ENCODE data around the gene OR7G2.

DNA sequence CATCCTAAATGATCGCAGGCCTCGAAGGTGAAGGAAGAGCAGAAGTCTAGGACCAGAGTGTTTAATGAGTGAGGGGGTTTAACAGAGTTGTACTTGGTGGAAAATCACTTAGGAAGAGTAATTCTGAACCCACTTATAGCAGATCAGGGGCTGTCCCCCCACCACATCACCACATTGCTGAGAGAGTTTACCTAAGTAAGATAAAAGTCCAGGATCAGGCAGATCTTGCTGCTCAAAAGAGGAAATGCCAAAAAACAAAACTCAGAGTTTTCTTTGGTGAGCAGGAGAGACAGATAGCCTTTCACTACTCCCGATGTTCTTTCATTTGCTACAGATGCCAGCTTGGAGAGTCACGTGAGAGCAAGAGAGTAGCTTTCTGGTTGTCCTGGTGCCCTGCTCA lies 48.3 kb upstream of the OR7G2 start:
- TF ChIP-seq, protein P1, sequence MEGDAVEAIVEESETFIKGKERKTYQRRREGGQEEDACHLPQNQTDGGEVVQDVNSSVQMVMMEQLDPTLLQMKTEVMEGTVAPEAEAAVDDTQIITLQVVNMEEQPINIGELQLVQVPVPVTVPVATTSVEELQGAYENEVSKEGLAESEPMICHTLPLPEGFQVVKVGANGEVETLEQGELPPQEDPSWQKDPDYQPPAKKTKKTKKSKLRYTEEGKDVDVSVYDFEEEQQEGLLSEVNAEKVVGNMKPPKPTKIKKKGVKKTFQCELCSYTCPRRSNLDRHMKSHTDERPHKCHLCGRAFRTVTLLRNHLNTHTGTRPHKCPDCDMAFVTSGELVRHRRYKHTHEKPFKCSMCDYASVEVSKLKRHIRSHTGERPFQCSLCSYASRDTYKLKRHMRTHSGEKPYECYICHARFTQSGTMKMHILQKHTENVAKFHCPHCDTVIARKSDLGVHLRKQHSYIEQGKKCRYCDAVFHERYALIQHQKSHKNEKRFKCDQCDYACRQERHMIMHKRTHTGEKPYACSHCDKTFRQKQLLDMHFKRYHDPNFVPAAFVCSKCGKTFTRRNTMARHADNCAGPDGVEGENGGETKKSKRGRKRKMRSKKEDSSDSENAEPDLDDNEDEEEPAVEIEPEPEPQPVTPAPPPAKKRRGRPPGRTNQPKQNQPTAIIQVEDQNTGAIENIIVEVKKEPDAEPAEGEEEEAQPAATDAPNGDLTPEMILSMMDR (IDR thresholded peaks at IDR 0.05) = no peak
- TF ChIP-seq POLR2A (IDR thresholded peaks at IDR 0.05) = no peak
